CD4-positive, alpha-beta T cell treated with Interferon gamma for 1 hour (primary cell): Measurements from ENCODE around the gene TRIM7.
"Not testable (repeated sequence)": the region's sequence is repeated elsewhere in the genome, so short reads cannot be mapped to it uniquely, and the experiment has no call there.

Source experiments
- DNase-seq: peaks from one replicate; pipeline ENCODE4 v3.0.0-alpha.2; 2020

The TRIM7 gene

GRCh38 chr5:181210698-181211097 is 5.7 kb upstream of the TRIM7 start:
- DNase-seq: not testable (repeated sequence)

- not testable (repeated sequence) for DNase-seq
Measured at GRCh38 chr5:181210148-181210547, 5.2 kb upstream of the TRIM7 start.

- DNase-seq: not testable (repeated sequence)
Measured at GRCh38 chr5:181209006-181209405, 4.0 kb upstream of the TRIM7 start.

GRCh38 chr5:181207960-181208253 is 2.9 kb upstream of the TRIM7 start:
- DNase-seq: no peak

GRCh38 chr5:181207214-181207959 is 2.4 kb upstream of the TRIM7 start:
- peak; percentile 77 for DNase-seq

GRCh38 chr5:181205761-181206649 is 1.0 kb upstream of the TRIM7 start:
- no peak for DNase-seq

- no peak for DNase-seq
Measured at GRCh38 chr5:181204113-181204825, 727 bp downstream of the TRIM7 start.

GRCh38 chr5:181203777-181204112 is 1.3 kb downstream of the TRIM7 start:
- DNase-seq: no peak

GRCh38 chr5:181203093-181203711 is 1.8 kb downstream of the TRIM7 start:
- DNase-seq: no peak

GRCh38 chr5:181200816-181201215 is 4.2 kb downstream of the TRIM7 start:
- no peak for DNase-seq

- DNase-seq: no peak
Measured at GRCh38 chr5:181199881-181200638, 4.9 kb downstream of the TRIM7 start.

GRCh38 chr5:181198905-181199519 is 6.0 kb downstream of the TRIM7 start:
- no peak for DNase-seq

- no peak for DNase-seq
Measured at GRCh38 chr5:181198106-181198685, 6.8 kb downstream of the TRIM7 start.

GRCh38 chr5:181197326-181197951 is 7.6 kb downstream of the TRIM7 start:
- DNase-seq: no peak

GRCh38 chr5:181195249-181195761 is 9.7 kb downstream of the TRIM7 start:
- no peak for DNase-seq

GRCh38 chr5:181194489-181195248 is 10.3 kb downstream of the TRIM7 start:
- no peak for DNase-seq

GRCh38 chr5:181193656-181194055 is 11.3 kb downstream of the TRIM7 start:
- no peak for DNase-seq

GRCh38 chr5:181192337-181193046 is 12.5 kb downstream of the TRIM7 start:
- no peak for DNase-seq
